ENCODE data around the gene PTCD2.

Gene PTCD2

DNA sequence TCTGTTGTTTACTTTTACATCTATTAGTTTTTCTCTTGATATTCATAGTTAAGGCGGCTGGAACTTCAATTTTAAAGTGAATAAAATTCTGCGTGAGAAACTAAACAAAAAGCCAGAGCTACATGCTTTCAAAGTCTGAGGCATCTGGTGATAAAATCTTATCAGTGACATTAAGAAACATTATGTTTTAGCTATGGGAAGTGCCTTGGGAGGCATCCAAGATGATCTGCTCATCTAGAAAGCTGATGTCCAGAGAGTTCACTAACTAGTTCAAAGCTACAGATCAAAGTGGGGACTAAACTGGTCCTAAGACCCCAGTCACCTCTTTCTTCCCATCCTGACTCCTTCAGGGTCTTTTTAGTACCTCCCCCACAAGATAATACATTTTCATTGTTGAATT lies 37.3 kb upstream of the PTCD2 start:
- Histone ChIP-seq H3K4me1 (peaks cover 6 to 20% (median 11%) of the 10 kb centered on the region in 10 experiments; a peak in 18 of 20 replicates), H3K27me3 (no peaks in the 10 kb centered on the region), H3K36me3 (peaks cover 18 to 91% (median 57%) of the 10 kb centered on the region in 11 experiments), H3K27ac (no peak overlapping the region), H4K20me1 (peaks cover 0 to 4% (median 0%) of the 10 kb centered on the region in 11 experiments; a peak in 1 of 22 replicates), H3K4me3 (no peak overlapping the region), H3K9me3 (replicated peaks in 1 of 11) (peaks cover 0 to 4% (median 1%) of the 10 kb centered on the region in 11 experiments; a peak in 7 of 22 replicates), H3K4me2 (no peak overlapping the region), H3K9ac (no peak overlapping the region)
- no peak for TF ChIP-seq Cebpa-rat (IDR thresholded peaks at IDR 0.05)

DNA sequence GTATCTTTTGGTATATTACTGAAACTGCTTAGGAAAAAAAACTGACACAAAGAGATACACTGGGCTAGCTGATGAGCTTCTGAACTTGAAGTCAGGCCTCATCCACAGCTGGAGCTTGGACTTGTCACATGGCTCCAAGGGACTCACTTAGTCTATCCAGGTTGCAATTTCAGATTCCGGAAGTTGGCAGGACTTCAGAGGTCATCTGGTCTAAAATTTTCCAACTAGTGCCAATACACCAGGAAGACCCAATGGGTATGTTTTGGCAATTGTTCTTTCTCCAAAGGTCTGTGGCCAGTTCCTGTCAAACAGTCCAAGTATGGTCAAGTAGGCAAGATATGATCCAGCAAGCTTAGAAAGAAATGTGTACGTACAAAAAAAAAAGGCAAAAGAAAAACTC lies 36.8 kb upstream of the PTCD2 start:
- peaks cover 6 to 20% (median 11%) of the 10 kb centered on the region in 10 experiments; a peak in 18 of 20 replicates for H3K4me1 ChIP-seq
- H3K4me3 ChIP-seq: no peak overlapping the region
- no peak overlapping the region for H3K4me2 ChIP-seq
- peaks cover 0 to 4% (median 0%) of the 10 kb centered on the region in 11 experiments; a peak in 1 of 22 replicates for H4K20me1 ChIP-seq
- no peak overlapping the region for H3K27ac ChIP-seq
- no peaks in the 10 kb centered on the region for H3K9me3 ChIP-seq (replicated peaks in 1 of 11)
- no peaks in the 10 kb centered on the region for H3K27me3 ChIP-seq
- H3K36me3 ChIP-seq: peaks cover 17 to 91% (median 57%) of the 10 kb centered on the region in 11 experiments; a peak in 21 of 22 replicates
- TF ChIP-seq Cebpa-rat (IDR thresholded peaks at IDR 0.05): no peak
- no peak overlapping the region for H3K9ac ChIP-seq

DNA sequence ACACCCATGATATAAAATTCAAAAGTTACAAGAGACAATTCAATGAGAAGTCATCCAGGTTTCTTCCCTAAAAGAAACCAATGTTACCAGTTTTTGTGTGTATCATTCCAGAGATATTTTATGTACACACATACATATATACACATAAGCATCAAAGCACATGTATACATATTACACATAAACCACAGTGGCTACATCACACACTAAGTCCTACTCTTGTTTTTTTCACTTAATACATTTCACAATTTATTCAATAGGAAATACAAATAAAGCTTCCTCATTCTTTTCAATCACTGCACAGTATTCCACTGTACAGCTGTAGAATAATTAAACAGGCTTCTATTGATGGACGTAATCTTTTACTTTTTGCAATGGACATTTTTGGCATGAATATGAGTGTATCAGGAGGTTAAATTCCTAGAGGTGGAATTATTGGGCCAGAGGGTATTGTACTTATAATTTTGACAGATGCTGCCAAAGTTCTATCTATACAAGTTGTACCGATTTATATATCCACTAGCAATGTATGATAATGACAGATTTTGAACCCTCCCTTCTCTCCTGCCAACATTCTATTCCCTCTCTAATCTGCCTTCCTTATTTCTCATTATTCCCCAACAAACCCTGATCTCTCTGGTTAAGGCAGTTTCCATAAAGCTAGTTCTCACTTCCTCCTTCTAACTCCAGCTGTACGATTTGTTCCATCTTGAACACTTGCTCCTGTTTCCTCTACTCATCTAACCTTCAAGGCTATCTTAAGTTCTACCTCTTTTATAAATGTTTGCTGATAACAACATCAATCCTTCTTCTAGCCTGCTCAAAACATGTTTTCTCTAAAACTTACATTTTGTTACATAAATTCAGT lies 35.4 kb upstream of the PTCD2 start:
- no peak for TF ChIP-seq Cebpa-rat (IDR thresholded peaks at IDR 0.05)
- Histone ChIP-seq H3K4me1 (peaks cover 14 to 28% (median 18%) of the 10 kb centered on the region in 10 experiments; a peak in 19 of 20 replicates), H3K36me3 (peaks cover 24 to 92% (median 59%) of the 10 kb centered on the region in 11 experiments), H3K27ac (no peak overlapping the region), H3K4me2 (peak overlapping the region in 8 of 11 experiments; percentile 7 to 47 (median 31); a peak in 8 of 22 replicates), H3K9ac (no peak overlapping the region), H4K20me1 (peaks cover 0 to 4% (median 0%) of the 10 kb centered on the region in 11 experiments; a peak in 2 of 22 replicates), H3K9me3 (replicated peaks in 1 of 11) (no peaks in the 10 kb centered on the region), H3K4me3 (no peak overlapping the region), H3K27me3 (no peaks in the 10 kb centered on the region)

GRCh38 chr5:72285424-72285821 lies 34.8 kb upstream of the PTCD2 start:
- Histone ChIP-seq H4K20me1 (peaks cover 0 to 4% (median 0%) of the 10 kb centered on the region in 11 experiments; a peak in 2 of 22 replicates), H3K9ac (no peak overlapping the region), H3K4me2 (peak overlapping the region in 8 of 11 experiments; percentile 7 to 47 (median 31); a peak in 8 of 22 replicates), H3K4me3 (no peak overlapping the region), H3K36me3 (peaks cover 31 to 92% (median 65%) of the 10 kb centered on the region in 11 experiments), H3K27me3 (no peaks in the 10 kb centered on the region), H3K9me3 (replicated peaks in 1 of 11) (no peaks in the 10 kb centered on the region), H3K27ac (no peak overlapping the region), H3K4me1 (peaks cover 14 to 28% (median 18%) of the 10 kb centered on the region in 10 experiments; a peak in 19 of 20 replicates)
- no peak for TF ChIP-seq Cebpa-rat (IDR thresholded peaks at IDR 0.05)

- Histone ChIP-seq H3K4me3 (no peak overlapping the region), H3K36me3 (peaks cover 41 to 92% (median 71%) of the 10 kb centered on the region in 11 experiments), H3K4me1 (peaks cover 14 to 32% (median 19%) of the 10 kb centered on the region in 10 experiments; a peak in 19 of 20 replicates)
These were observed 33.4 kb upstream of the PTCD2 start for GRCh38 chr5:72286798-72287197.

GRCh38 chr5:72288924-72289323 lies 31.2 kb upstream of the PTCD2 start:
- Histone ChIP-seq H3K36me3 (peaks cover 32 to 92% (median 70%) of the 10 kb centered on the region in 11 experiments), H3K4me3 (no peak overlapping the region), H3K27ac (no peak overlapping the region), H3K9ac (no peak overlapping the region), H3K4me1 (peaks cover 21 to 47% (median 30%) of the 10 kb centered on the region in 10 experiments), H4K20me1 (peaks cover 0 to 4% (median 0%) of the 10 kb centered on the region in 11 experiments; a peak in 2 of 22 replicates), H3K9me3 (replicated peaks in 1 of 11) (no peaks in the 10 kb centered on the region), H3K4me2 (peak overlapping the region in 6 of 11 experiments; percentile 7 to 42 (median 20); a peak in 6 of 22 replicates), H3K27me3 (no peaks in the 10 kb centered on the region)
- TF ChIP-seq Cebpa-rat (IDR thresholded peaks at IDR 0.05): no peak

More at GRCh38 chr5:72286798-72287197, 33.4 kb upstream of the PTCD2 start:
- Histone ChIP-seq H3K9me3 (replicated peaks in 1 of 11) (no peaks in the 10 kb centered on the region), H3K27ac (no peak overlapping the region), H3K27me3 (no peaks in the 10 kb centered on the region), H3K4me2 (no peak overlapping the region), H4K20me1 (peaks cover 0 to 4% (median 0%) of the 10 kb centered on the region in 11 experiments; a peak in 2 of 22 replicates), H3K9ac (no peak overlapping the region)
- TF ChIP-seq Cebpa-rat (IDR thresholded peaks at IDR 0.05): no peak

DNA sequence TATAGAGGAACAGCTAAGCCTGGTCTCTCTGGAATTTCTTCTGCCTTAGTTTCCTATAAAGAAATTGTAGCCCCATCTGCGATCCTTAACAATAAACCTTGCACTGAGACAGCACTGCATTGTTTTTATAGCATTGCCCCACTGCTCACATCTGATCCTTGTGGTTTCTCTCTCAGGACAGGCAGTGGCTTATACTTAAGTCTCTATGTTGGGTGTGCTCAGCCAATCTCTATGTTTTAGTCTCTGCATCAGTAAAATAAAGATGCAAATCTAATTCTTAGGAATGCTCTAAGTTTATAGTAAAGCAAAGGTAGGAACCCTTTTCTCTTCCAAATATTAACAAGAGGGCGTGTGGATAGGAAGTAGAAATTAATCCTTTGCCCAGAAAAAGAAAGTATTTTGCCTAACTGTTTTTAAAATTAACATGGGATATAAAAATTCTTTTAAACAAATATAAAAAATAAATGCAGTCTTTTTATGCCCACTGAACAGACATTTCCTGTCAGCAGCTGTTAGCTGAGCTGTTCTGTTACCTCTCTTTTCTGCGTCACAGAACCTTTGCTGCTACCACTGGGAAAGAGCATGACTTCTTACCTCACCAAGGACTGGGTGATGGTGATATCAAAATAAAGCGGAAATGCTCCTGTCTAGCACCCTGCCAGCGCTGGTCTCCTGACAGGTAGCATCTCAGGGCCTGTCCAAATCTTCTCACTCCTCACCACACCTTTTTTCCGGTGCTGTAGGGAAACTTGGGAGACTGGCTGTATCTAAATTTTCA lies 29.6 kb upstream of the PTCD2 start:
- H3K9me3 ChIP-seq (replicated peaks in 1 of 11): no peaks in the 10 kb centered on the region
- no peak overlapping the region for H3K27ac ChIP-seq
- H3K27me3 ChIP-seq: no peaks in the 10 kb centered on the region
- no peak overlapping the region for H3K9ac ChIP-seq
- H3K36me3 ChIP-seq: peaks cover 35 to 98% (median 75%) of the 10 kb centered on the region in 11 experiments
- H3K4me1 ChIP-seq: peaks cover 19 to 52% (median 31%) of the 10 kb centered on the region in 10 experiments
- H3K4me2 ChIP-seq: no peak overlapping the region
- no peak overlapping the region for H3K4me3 ChIP-seq
- no peak for TF ChIP-seq Cebpa-rat (IDR thresholded peaks at IDR 0.05)
- H4K20me1 ChIP-seq: peaks cover 0 to 4% (median 0%) of the 10 kb centered on the region in 11 experiments; a peak in 2 of 22 replicates

DNA sequence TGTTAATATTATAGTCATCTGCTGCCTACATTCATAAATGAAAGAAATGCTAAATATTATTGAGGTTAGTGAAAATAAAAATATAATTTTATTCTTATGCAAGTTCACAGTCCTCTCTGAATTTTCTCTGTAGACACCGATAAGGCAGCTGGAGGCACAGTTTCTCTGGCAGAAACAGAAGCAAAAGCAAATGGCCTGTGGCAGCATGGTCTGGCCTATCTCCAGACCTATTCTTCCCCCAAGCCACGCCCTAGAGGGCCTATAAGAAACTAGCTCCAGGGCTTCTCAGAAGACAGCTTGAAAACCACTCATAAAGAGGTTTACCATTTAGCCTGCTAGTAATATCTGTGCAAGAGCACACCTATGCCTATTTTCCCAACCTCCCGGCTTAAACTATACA lies 28.6 kb upstream of the PTCD2 start:
- Histone ChIP-seq H3K4me3 (no peak overlapping the region), H3K9ac (no peak overlapping the region), H3K4me2 (no peak overlapping the region), H3K4me1 (peaks cover 19 to 61% (median 40%) of the 10 kb centered on the region in 10 experiments), H4K20me1 (peaks cover 0 to 4% (median 0%) of the 10 kb centered on the region in 11 experiments; a peak in 1 of 22 replicates), H3K9me3 (replicated peaks in 1 of 11) (no peaks in the 10 kb centered on the region), H3K27me3 (no peaks in the 10 kb centered on the region), H3K36me3 (peaks cover 37 to 98% (median 81%) of the 10 kb centered on the region in 11 experiments), H3K27ac (no peak overlapping the region)
- no peak for TF ChIP-seq Cebpa-rat (IDR thresholded peaks at IDR 0.05)
